KMS-11 (cell line): ENCODE measurements around the gene DENND1A.

Source experiments
- H2AFZ ChIP-seq: fragments of 200-600 bp; sonication (generic); 2 replicates; pipeline ENCODE4 v1.6.1; 2016; ENCODE audit warnings: antibody characterized with exemption, mixed run types, low read depth
- H3K27ac ChIP-seq: fragments of 200-600 bp; sonication (generic); 2 replicates; pipeline ENCODE4 v1.6.1; 2016; ENCODE audit warnings: mild to moderate bottlenecking, mixed run types
- H3K27me3 ChIP-seq: fragments of 200-600 bp; sonication (generic); 2 replicates; pipeline ENCODE4 v1.6.1; 2017; ENCODE audit warnings: mild to moderate bottlenecking, low read depth, mixed run types, moderate library complexity; ENCODE audit not compliant: insufficient read depth
- H3K36me3 ChIP-seq: fragments of 200-600 bp; sonication (generic); 2 replicates; pipeline ENCODE4 v1.6.1; 2017; ENCODE audit warnings: mild to moderate bottlenecking, mixed run types; ENCODE audit not compliant: insufficient read depth
- H3K4me1 ChIP-seq: fragments of 200-600 bp; sonication (generic); 2 replicates; pipeline ENCODE4 v1.6.1; 2016; ENCODE audit warnings: mild to moderate bottlenecking, low read depth, mixed run types; ENCODE audit not compliant: poor library complexity, severe bottlenecking
- H3K4me2 ChIP-seq: fragments of 200-600 bp; sonication (generic); 2 replicates; pipeline ENCODE4 v1.7.0; 2016; ENCODE audit warnings: mild to moderate bottlenecking, mixed run types
- H3K4me3 ChIP-seq: fragments of 200-600 bp; sonication (generic); IDR thresholded peaks from 2 replicates; pipeline ENCODE4 v1.6.1; 2017; ENCODE audit warnings: low read depth, low read length, mixed read lengths; ENCODE audit not compliant: insufficient read depth
- H3K79me2 ChIP-seq: fragments of 200-600 bp; sonication (generic); 2 replicates; pipeline ENCODE4 v1.6.1; 2016; ENCODE audit warnings: low read depth, mixed run types; ENCODE audit not compliant: insufficient read depth
- H3K9ac ChIP-seq: fragments of 200-600 bp; sonication (generic); 2 replicates; pipeline ENCODE4 v1.6.1; 2016; ENCODE audit warnings: mild to moderate bottlenecking, mixed run types
- H4K20me1 ChIP-seq: fragments of 200-600 bp; sonication (generic); 2 replicates; pipeline ENCODE4 v1.6.1; 2016; ENCODE audit warnings: mild to moderate bottlenecking, mixed run types; ENCODE audit not compliant: insufficient read depth
- CTCF ChIP-seq: fragments of 200-600 bp; sonication (generic); conservative IDR thresholded peaks from 2 replicates; pipeline ENCODE4 v1.6.1; 2017; ENCODE audit warnings: low read depth, mild to moderate bottlenecking, antibody characterized with exemption, low read length, moderate library complexity, mixed read lengths

Gene DENND1A

GRCh38 chr9:123745451-123745850 is 184.5 kb downstream of the DENND1A start:
- no peaks in the 10 kb centered on the region for H4K20me1 ChIP-seq
- no peaks in the 10 kb centered on the region for H3K79me2 ChIP-seq
- no peak overlapping the region for H2AFZ ChIP-seq
- no peak overlapping the region for H3K4me2 ChIP-seq
- no peaks in the 10 kb centered on the region for H3K36me3 ChIP-seq
- TF ChIP-seq CTCF, result no peak
- H3K27ac ChIP-seq, result no peak overlapping the region
- peaks cover 21% of the 10 kb centered on the region for H3K4me1 ChIP-seq
- no peaks in the 10 kb centered on the region for H3K27me3 ChIP-seq
- H3K9ac ChIP-seq, result no peak overlapping the region
- no peak overlapping the region for H3K4me3 ChIP-seq

GRCh38 chr9:123743737-123744136 is 186.2 kb downstream of the DENND1A start:
- Histone ChIP-seq H4K20me1 (no peaks in the 10 kb centered on the region), H3K27ac (no peak overlapping the region), H3K36me3 (no peaks in the 10 kb centered on the region), H3K4me3 (no peak overlapping the region), H3K79me2 (no peaks in the 10 kb centered on the region), H3K9ac (no peak overlapping the region), H3K27me3 (no peaks in the 10 kb centered on the region), H3K4me1 (peaks cover 25% of the 10 kb centered on the region), H2AFZ (no peak overlapping the region), H3K4me2 (no peak overlapping the region)
- no peak for TF ChIP-seq CTCF

GRCh38 chr9:123742009-123742767 is 187.7 kb downstream of the DENND1A start:
- Histone ChIP-seq H3K36me3 (no peaks in the 10 kb centered on the region), H3K27ac (no peak overlapping the region), H3K79me2 (no peaks in the 10 kb centered on the region), H2AFZ (no peak overlapping the region), H3K9ac (no peak overlapping the region), H3K27me3 (no peaks in the 10 kb centered on the region), H3K4me2 (no peak overlapping the region), H3K4me1 (peaks cover 26% of the 10 kb centered on the region), H3K4me3 (no peak overlapping the region), H4K20me1 (no peaks in the 10 kb centered on the region)
- no peak for TF ChIP-seq CTCF

GRCh38 chr9:123741214-123741613 is 188.7 kb downstream of the DENND1A start:
- Histone ChIP-seq H3K9ac (no peak overlapping the region), H3K79me2 (no peaks in the 10 kb centered on the region), H3K4me2 (no peak overlapping the region), H4K20me1 (no peaks in the 10 kb centered on the region), H3K4me1 (peaks cover 26% of the 10 kb centered on the region), H2AFZ (no peak overlapping the region), H3K27ac (no peak overlapping the region), H3K27me3 (no peaks in the 10 kb centered on the region), H3K4me3 (no peak overlapping the region), H3K36me3 (no peaks in the 10 kb centered on the region)
- no peak for TF ChIP-seq CTCF
